NK-92 (cell line): ENCODE results near the gene STING1.
"Not testable (repeated sequence)": the region's sequence is repeated elsewhere in the genome, so short reads cannot be mapped to it uniquely, and the experiment has no call there.

ENCODE experiments used
- DNase-seq: peaks from one replicate; lab custom pipeline; 2025; ENCODE audit not compliant: unreplicated experiment; lab: John Stamatoyannopoulos, UW

The STING1 gene

DNA sequence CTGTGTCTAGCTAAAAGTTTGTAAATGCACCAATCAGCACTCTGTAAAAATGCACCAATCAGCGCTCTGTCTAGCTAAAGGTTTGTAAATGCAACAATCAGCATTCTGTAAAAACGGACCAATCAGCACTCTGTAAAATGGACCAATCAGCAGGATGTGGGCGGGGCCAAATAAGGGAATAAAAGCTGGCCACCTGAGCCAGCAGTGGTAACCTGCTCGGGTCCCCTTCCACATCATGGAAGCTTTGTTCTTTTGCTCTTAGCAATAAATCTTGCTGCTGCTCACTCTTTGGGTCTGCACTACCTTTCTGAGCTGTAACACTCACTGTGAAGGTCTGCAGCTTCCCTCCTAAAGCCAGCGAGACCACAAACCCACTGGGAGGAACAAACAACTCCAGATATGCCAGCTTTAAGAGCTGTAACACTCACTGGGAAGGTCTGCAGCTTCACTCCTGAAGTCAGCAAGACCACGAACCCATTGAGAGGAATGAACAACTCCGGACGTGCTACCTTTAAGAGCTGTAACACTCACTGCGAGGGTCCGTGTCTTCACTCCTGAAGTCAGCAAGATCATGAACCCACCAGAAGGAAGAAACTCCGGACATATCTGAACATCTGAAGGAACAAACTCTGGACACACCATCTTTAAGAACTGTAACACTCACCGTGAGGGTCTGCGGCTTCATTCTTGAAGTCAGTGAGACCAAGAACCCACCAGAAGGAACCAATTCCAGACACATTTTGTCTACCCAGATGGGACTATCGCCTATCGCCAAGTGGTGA is 20.7 kb upstream of the STING1 start:
- not testable (repeated sequence) for DNase-seq

DNA sequence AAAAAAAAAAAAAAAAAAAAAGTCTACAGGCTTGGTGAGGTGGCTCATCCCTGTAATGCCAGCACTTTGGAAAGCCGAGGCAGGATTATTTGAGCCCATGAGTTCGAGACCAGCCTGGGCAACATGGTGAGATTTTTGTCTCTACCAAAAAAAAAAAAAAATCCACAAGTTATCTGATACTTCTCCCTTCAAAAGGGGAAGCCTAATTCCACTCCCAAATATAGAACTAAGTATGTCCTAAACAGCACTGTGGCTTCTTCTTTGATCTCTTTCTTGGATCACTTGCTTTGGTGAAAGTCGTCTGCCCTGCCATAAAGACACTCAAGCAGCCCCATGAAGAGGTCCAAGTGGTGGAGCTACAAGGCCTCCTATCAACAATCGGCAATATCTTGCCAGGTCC is 18.8 kb upstream of the STING1 start:
- DNase-seq: no peak

DNA sequence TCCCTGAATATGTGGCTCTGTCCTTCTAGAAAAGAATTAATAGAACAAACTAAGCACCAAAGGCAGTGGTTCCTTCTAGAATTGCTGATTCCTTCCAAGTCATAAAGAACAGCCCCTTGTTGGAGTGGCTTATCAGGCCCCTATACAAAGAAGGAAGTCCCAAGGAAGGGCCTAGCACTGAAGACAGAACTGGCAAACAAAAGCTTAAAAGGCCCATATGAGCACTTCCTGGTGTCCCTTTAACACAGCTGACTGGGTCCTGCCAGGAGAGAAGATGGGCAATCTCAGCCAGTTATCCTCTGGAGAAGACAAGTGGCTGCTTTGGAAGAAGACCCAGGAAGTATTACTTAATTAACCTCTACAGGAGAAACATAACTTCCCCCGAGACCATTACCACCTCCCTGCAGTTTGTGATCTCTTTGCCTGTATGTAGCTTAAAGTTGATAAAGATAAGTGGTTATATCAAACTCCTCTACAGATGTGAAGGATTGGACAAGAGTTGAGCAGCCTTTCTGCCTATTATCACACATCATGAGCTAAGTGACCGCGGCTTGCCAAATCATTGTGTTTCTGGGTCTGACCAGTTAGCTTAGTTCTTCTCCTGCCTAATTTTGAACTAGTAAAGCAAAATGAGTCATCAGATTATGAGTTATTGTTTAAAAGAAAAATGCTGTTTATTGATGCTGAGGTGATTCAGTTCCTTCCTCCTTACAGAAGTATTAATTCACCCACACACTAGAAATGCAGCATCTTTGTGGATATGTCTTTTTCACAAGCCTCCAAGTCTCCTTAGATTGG is 13.3 kb upstream of the STING1 start:
- no peak for DNase-seq

DNA sequence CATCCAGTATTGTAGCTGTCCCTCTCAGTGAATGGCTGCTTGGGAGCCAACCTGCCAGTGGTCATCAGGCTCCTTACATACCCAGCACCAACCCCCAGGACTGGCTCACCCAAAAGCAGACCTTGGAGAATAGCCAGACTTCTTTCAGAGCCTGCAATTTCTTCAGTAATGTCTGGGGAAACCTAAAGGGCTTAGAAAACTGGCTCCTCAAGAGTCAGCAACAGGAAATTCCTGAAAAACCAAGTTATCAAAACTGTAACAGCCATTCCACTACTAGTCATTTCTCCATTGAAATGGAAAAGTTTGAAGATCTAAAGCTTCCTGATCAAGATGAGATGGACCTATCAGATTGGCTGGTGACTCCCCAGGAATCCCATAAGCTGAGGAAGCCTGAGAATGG is 12.3 kb upstream of the STING1 start:
- DNase-seq: no peak

DNA sequence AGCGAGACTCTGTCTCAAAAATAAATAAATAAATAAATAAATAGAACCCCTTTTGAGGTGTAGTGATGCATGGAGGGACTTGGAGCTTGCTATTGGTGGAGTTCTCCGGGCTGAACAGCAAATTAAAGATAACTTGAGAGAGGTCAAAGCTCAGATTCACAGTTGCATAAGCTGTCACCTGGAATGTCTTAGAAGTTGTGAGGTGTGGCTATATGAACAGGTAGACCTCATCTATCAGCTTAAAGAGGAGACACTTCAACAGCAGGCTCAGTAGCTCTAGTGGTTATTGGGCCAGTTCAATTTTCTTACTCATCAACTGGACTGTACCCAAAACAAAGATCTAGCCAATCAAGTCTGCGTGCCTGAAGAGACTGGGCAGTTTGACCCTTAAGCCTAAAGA is 11.7 kb upstream of the STING1 start:
- DNase-seq: no peak

DNA sequence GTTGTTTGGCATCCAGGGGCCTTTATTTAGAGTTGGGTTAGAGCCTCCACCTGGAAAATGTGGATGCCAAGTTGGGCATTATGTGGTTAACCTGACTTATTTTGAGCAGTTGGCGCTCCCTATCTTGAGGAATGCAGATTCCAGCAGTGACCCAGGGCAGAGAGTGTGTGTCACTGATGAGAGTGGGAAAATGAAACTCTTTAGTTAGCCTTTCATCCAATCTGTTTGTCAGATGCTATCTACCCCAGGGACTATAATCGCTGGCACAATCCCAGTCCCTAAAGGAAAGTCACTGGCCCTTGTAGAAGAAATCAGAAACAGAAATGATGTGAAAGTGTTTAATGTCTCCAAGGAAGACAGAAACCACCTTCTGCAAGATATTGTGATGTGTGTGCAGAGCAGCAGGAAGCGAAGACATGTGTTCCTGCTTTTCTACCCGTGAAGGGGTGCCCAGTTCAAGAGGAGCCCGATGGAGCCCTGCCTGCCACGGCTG is 10.2 kb upstream of the STING1 start:
- no peak for DNase-seq

DNA sequence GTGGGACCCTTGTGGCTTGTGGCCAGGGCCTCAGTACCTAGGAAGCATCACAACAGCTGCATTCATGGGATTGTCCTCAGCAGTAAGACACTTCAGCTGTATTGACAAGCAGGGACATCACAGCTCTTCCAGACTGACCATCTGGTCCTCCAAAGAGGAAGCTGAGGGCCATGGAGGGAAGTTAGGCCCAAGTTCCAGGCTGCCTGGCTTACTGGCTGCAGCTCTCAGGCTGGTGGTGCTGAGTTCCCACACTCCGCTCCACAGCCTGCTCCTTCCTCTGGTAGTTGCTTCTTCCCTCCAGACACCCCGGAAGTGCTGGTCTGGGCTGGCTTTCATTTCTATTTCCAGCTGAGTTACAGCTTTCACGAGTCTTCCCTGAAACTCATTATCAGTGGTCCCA is 5.7 kb upstream of the STING1 start:
- DNase-seq: no peak

DNA sequence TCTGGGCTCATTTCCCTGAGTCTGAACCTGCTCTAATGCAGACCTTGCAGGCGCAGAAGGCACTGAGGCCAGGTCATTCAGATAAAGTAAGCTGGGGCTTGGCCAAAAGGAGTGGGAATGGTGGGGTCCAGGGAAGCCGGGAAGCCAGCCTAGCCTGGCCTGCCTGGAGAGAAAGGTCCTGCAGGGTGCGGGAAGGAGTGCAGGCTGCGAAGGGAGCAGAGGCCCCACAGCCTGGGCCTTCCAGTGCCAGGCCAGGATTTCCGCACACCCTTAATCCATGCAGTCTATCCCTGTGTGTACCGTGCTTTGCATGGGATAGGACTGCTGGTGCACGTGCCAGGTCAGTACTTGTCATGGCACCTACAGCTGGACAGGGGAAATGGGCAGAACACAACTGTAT is 3.6 kb upstream of the STING1 start:
- no peak for DNase-seq

DNA sequence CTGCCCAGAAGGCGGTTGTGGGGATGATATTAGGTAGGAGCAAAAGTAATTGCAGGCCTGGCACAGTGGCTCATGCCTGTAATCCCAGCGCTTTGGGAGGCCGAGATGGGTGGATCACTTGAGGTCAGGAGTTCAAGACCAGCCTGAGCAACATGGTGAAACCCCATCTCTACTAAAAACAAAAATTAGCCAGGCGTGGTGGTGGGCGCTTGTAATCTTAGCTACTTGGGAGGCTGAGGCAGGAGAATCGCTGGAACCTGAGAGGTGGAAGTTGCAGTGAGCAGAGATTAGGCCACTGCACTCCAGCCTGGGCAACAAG is 291 bp upstream of the STING1 start:
- DNase-seq: not testable (repeated sequence)

DNA sequence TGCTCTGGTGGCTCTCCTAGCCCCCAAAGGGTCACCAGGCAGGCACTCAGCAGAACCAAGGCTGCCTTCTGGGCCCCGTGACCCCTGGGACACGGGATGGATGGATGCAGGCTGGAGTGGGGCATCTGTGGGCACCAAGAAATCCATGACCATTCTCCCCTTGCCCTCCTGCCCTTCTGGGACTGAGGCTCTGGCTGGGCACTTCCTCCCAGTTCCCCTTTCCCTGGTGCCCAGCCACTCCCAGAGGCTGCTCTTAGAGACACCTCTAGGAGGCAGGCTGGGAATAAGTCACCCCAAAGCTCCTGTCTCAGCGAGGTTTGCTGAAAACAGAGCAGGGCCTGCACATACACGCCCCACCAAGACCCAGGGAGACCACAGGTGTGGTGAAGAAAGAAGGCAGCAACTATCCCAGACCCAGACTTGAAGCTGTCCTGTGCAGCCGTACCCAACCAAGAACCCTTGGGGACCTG is 943 bp downstream of the STING1 start:
- no peak for DNase-seq

DNA sequence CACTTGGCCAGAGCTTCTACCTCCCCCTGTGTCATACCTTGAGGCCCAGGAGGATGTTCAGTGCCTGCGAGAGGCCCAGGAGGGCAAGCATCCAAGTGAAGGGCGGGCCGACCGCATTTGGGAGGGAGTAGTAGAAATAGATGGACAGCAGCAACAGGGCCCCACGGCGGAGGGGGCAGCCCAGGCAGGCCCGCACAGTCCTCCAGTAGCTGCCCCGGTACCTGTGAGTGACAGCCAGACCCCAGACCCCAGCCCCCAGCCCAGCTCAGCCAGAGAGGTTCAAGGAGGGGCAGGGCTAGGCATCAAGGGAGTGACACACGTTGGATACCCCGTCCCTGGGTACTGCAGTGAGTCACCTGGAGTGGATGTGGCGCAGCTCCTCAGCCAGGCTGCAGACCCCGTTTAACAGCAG is 1.4 kb downstream of the STING1 start:
- no peak for DNase-seq

DNA sequence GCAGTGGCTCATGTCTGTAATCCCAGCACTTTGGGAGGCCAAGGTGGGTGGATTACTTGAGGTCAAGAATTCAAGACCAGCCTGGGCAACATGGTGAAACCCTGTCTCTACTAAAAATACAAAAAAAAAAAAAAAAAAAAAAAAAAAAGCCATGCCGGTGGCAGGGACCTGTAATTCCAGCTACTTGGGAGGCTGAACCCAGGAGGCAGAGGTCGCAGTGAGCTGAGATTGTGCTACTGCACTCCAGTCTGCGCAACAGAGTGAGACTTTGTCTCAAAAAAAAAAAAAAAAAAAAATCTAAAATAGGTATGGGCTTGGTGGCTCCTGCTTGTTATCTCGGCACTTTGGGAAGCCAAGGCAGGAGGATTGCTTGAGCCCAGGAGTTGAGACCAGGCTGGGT is 2.8 kb downstream of the STING1 start:
- not testable (repeated sequence) for DNase-seq

DNA sequence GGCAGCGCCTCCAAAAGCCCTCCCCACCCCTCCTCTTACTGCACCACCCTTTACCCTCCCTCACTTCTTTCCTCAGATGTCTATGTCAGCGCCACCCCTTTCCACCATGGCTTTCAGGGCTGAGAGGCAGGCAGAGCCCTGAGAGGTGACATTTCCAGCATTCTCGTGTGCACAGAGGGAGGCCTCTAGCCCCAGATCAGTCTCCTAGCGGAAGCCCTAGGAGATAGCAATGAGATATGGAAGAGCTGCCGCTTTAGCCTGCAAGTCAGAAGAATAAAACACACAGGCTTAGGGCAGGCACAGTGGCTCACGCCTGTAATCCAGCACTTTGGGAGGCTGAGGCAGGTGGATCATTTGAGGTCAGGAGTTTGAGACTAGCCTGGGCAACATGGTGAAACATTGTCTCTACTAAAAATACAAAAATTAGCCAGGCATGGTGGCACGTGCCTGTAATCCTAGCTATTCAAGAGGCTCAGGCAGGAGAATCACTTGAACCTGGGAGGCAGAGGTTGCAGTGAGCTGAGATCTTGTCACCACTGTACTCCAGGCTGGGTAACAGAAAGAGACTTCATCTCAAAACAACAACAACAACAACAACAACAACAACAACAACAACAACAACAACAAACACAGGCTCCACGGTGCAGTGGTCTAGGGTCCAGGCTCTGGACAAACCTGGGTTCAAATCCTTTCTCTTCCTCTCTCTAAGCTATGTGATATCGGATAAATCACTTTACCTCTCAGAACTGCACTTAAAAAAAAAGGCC is 3.7 kb downstream of the STING1 start:
- not testable (repeated sequence) for DNase-seq

DNA sequence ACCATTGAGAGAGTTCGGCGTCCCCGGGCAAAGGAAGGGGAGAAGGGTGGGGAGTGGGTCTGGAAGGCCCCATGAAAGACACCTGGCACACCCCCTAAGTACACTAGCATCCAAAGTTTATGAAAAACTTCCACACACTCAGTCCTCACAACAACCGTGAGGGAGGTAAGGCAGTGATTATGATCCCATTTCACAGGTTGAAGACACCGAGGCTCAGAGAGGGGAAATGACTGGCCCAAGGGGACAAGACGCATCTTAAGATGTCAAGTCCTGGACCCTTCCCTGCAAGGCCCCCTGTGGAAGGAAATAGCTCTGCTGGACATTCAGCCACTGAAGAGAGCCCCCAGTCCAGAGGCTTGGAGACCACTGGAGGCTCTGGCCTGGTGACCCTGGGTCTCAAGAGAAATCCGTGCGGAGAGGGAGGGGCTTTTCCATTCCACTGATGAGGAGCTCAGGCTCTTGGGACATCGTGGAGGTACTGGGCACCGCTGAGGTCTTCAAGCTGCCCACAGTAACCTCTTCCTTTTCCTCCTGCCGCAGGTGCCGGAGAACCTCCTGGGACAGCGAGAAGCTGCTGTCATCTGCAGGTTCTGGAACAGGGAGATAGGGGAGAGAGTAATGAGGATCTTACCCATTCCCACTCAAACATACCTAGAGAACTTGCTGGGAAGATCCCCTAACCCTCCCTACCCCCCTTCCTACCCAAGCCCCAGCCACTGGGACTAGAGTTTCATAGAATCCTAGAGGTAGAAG is 6.5 kb downstream of the STING1 start:
- no peak for DNase-seq

DNA sequence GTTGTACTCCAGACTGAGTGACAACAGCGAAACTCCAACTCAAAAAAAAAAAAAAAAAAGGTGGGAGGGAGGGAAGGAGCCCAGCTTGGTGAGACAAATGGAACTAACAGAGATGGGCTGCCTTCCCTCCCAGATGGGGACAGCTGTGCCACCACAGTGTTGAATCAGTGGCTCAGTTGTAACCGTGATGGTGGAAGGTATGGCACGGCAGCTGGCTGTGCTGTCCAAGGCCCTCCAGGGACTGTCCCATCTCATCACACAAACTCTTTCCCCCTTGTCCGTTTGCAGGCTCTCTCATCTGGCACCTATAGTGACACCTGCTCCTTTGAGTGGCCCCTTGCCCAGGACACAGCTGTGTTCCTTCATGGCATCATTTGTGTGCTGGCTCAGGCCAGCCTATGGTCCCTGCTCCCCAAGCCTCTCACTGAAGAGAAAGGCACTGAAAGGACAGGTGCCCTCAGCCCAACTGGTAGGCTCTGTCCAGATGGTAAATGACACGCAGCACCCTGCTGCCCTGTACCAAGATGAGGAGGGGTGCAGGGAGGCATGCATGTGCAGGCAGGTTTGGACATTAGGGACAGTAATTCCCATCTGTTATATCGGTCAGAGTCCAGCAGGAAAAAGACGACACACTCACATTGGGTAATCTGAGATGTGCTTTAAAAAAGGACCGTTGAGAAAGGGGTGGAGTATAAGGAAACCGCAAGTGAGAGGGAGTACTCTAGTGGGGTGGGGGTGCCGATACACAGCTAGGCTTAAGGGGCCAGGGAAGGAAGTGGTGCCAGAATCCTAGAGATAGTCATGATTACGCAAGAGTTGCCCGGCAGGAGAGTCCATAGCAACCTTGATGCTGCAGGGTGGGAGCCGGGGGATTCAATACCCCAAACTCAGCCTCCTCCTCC is 7.4 kb downstream of the STING1 start:
- no peak for DNase-seq

DNA sequence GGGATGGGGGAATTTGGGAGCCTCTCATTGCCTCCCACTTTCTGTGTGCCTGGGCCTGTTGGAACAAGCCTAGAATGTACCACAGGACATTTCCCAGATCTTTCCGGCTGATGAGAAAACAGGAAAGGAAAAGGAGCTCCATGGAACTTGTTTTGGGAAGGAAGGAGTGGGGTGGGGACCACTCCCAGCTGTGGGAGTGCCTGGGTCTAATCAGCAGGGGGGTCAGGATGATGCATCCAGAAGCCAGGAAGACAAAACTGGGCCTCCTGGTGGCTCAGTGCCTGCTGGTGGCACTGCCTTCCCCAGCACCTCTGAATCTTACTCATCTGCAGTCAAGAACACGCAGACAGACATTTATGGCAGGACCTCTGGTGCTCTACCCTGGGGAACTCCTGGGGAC is 9.0 kb downstream of the STING1 start:
- no peak for DNase-seq

DNA sequence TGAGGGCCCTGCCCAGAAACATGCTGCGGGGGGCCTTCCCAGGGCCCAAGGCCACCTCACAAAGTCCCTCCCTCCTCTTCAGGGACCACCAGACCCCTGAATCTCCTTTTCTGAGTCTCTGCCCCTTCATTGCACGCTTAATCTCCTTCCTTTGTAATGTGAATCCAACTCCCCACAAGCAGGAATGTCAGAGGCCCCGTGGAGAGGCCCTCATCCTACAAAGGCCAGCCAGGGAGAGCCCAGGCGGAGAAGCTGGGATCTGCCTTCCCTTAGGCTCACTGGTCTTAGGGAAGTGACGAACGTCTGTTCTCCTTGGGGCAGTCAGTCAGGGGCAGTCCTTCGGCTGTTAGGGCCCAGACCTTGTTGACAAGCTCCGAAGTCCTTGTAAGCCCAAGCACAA is 9.5 kb downstream of the STING1 start:
- DNase-seq: no peak

DNA sequence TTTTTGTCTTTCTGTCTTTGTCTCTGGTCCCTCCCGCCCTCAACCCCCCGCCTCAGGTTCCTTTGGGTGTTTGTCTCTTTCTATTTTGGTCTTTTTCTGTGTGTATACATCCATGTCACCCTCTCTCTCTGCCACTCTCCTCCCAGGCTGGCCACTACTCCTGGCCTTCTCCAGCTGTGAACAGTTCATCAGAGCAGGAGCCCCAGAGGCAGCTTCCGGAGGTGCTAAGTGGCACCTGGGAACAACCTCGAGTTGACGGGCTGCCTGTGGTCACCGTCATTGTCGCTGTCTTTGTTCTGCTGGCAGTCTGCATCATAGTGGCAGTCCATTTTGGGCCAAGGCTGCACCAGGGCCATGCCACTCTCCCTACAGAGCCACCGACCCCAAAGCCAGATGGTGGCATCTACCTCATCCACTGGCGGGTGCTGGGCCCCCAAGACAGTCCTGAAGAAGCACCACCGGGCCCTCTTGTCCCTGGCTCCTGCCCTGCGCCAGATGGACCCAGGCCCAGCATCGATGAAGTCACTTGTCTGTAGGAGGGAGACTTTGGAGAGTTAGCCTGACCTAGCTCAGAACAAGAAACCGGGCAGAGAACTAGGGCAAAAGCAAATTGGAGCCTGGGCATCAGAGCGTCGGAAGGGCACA is 10.1 kb downstream of the STING1 start:
- DNase-seq: no peak

DNA sequence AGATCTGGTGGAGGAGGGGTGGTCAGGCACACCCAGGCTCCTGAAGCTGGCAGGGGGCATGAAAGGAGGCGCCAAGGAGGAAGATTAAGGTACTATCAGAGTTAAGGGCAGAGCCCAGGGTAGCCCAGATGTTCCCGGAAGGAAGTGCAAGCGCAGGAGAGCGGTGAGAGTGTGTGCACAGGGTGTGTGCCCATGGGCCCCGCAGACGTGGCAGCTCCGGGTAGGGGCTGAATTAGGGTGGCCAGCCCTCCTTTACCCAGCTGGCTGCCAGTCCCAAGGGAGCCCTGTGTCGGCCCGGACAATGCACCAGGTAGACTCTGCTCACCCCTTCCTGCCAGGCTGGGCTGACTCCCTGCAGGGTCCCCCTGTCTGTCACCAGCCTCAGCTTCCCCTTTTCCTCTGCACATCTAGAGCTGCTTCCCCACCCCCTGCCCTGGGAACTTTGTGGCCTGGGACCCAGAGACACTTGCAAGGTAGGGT is 11.7 kb downstream of the STING1 start, which contains the start of gene SMIM33:
SMIM33 (plus strand) TSS at position 184 of the 480 bp plus-strand sequence; CDS start at position 302, 118 bp downstream.
- DNase-seq: no peak
